Measurements from ENCODE around the gene DNAJB13.

The DNAJB13 gene

GRCh38 chr11:73963861-73964260 is 13.0 kb downstream of the DNAJB13 start:
- Histone ChIP-seq H3K9me2 (replicated peaks; ENCODE audit: insufficient read depth, low read length) (no peaks in the 10 kb centered on the region), H4K20me1 (ENCODE audit: low read depth, low read length) (no peaks in the 10 kb centered on the region), H3K9me3 (ENCODE audit: insufficient read depth, low read length) (no peaks in the 10 kb centered on the region), H3K27me3 (ENCODE audit: low read length) (no peaks in the 10 kb centered on the region), H3F3A (ENCODE audit: insufficient read depth) (no peaks in the 10 kb centered on the region), H3K4me2 (ENCODE audit: low read depth, low read length, poor library complexity, severe bottlenecking) (no peak overlapping the region), H2AFZ (ENCODE audit: low read depth, low read length, severe bottlenecking) (no peak overlapping the region), H3K9ac (ENCODE audit: low read length) (0 out of 2 replicates have a peak overlapping the region, but pooled peaks have one; percentile 14), H3K79me2 (ENCODE audit: insufficient read depth, low read length) (no peaks in the 10 kb centered on the region), H3K36me3 (ENCODE audit: low read length) (no peaks in the 10 kb centered on the region), H3K4me3 (ENCODE audit: insufficient read depth, low read length, poor library complexity, severe bottlenecking) (no peak overlapping the region), H3K27ac (ENCODE audit: low read depth, low read length) (no peak overlapping the region)
- no peak for TF ChIP-seq CTCF (IDR thresholded peaks at IDR 0.05; ENCODE audit: insufficient read depth, low read length, poor library complexity, severe bottlenecking)
- TF ChIP-seq EZH2phosphoT487 (conservative IDR thresholded peaks at IDR 0.05; ENCODE audit: low read length) = no peak

- no peak overlapping the region for H2AFZ ChIP-seq (ENCODE audit: low read depth, low read length, severe bottlenecking)
- H3K27ac ChIP-seq (ENCODE audit: low read depth, low read length) = no peak overlapping the region
- no peak overlapping the region for H3K9ac ChIP-seq (ENCODE audit: low read length)
- H4K20me1 ChIP-seq (ENCODE audit: low read depth, low read length) = no peaks in the 10 kb centered on the region
- no peaks in the 10 kb centered on the region for H3K9me3 ChIP-seq (ENCODE audit: insufficient read depth, low read length)
- no peaks in the 10 kb centered on the region for H3F3A ChIP-seq (ENCODE audit: insufficient read depth)
- no peak overlapping the region for H3K4me2 ChIP-seq (ENCODE audit: low read depth, low read length, poor library complexity, severe bottlenecking)
- no peaks in the 10 kb centered on the region for H3K9me2 ChIP-seq (replicated peaks; ENCODE audit: insufficient read depth, low read length)
- no peaks in the 10 kb centered on the region for H3K79me2 ChIP-seq (ENCODE audit: insufficient read depth, low read length)
- H3K27me3 ChIP-seq (ENCODE audit: low read length) = no peaks in the 10 kb centered on the region
- H3K36me3 ChIP-seq (ENCODE audit: low read length) = no peaks in the 10 kb centered on the region
- no peak overlapping the region for H3K4me3 ChIP-seq (ENCODE audit: insufficient read depth, low read length, poor library complexity, severe bottlenecking)
- TF ChIP-seq EZH2phosphoT487 (conservative IDR thresholded peaks at IDR 0.05; ENCODE audit: low read length) = no peak
- TF ChIP-seq CTCF (IDR thresholded peaks at IDR 0.05; ENCODE audit: insufficient read depth, low read length, poor library complexity, severe bottlenecking) = no peak
Observed at GRCh38 chr11:73965076-73965763, 14.4 kb downstream of the DNAJB13 start.

GRCh38 chr11:73965764-73966121 is 14.9 kb downstream of the DNAJB13 start:
- Histone ChIP-seq H3K9me3 (ENCODE audit: insufficient read depth, low read length) (no peaks in the 10 kb centered on the region), H3K9me2 (replicated peaks; ENCODE audit: insufficient read depth, low read length) (no peaks in the 10 kb centered on the region), H3K79me2 (ENCODE audit: insufficient read depth, low read length) (no peaks in the 10 kb centered on the region), H3K9ac (ENCODE audit: low read length) (no peak overlapping the region), H3K27ac (ENCODE audit: low read depth, low read length) (no peak overlapping the region), H4K20me1 (ENCODE audit: low read depth, low read length) (no peaks in the 10 kb centered on the region), H2AFZ (ENCODE audit: low read depth, low read length, severe bottlenecking) (no peak overlapping the region), H3K4me3 (ENCODE audit: insufficient read depth, low read length, poor library complexity, severe bottlenecking) (no peak overlapping the region), H3K27me3 (ENCODE audit: low read length) (no peaks in the 10 kb centered on the region), H3K36me3 (ENCODE audit: low read length) (no peaks in the 10 kb centered on the region), H3K4me2 (ENCODE audit: low read depth, low read length, poor library complexity, severe bottlenecking) (no peak overlapping the region), H3F3A (ENCODE audit: insufficient read depth) (no peaks in the 10 kb centered on the region)
- no peak for TF ChIP-seq CTCF (IDR thresholded peaks at IDR 0.05; ENCODE audit: insufficient read depth, low read length, poor library complexity, severe bottlenecking)
- TF ChIP-seq EZH2phosphoT487 (conservative IDR thresholded peaks at IDR 0.05; ENCODE audit: low read length) = no peak

All from SU-DHL-6 (cell line).